Nephron (organoid): ENCODE measurements around the gene BTBD9.

ENCODE experiments used
- H3K27ac Mint-ChIP-seq, 3 experiments: 2 replicates each; pipeline ENCODE4 v1.8.0; 2020; ENCODE audit warnings: mixed read lengths in 3 of 3, mild to moderate bottlenecking in 2 of 3, moderate library complexity in 1 of 3
- H3K27me3 Mint-ChIP-seq: 2 replicates; pipeline ENCODE4 v1.8.0; 2021; ENCODE audit warnings: low read depth, mild to moderate bottlenecking, moderate library complexity, mixed read lengths
- H3K36me3 Mint-ChIP-seq: 2 replicates; pipeline ENCODE4 v1.8.0; 2020; ENCODE audit warnings: low read depth, mixed read lengths
- H3K4me1 Mint-ChIP-seq: 2 replicates; pipeline ENCODE4 v1.8.0; 2020; ENCODE audit warnings: mixed read lengths
- H3K4me3 Mint-ChIP-seq, 3 experiments: 2 replicates each; pipeline ENCODE4 v1.8.0; 2020; ENCODE audit warnings: mild to moderate bottlenecking in 3 of 3, mixed read lengths in 3 of 3, moderate library complexity in 2 of 3
- H3K9me3 Mint-ChIP-seq: 2 replicates; pipeline ENCODE4 v1.8.0; 2020; ENCODE audit warnings: mixed read lengths
- CTCF ChIP-seq, 3 experiments: fragments of 200-600 bp; sonication (generic); IDR thresholded peaks; one replicate each; pipeline ENCODE4 v1.5.0; 2021; ENCODE audit warnings: antibody characterized with exemption in 3 of 3; ENCODE audit not compliant: unreplicated experiment in 3 of 3

The BTBD9 gene

GRCh38 chr6:38543022-38543421 lies 96.7 kb downstream of the BTBD9 start:
- Mint-ChIP-seq H3K27ac (no peak overlapping the region), H3K27me3 (no peaks in the 10 kb centered on the region), H3K9me3 (no peaks in the 10 kb centered on the region), H3K36me3 (peaks cover 9% of the 10 kb centered on the region), H3K4me1 (no peaks in the 10 kb centered on the region), H3K4me3 (no peak overlapping the region)
- no peak for TF ChIP-seq CTCF (IDR thresholded peaks at IDR 0.05; ENCODE audit: unreplicated experiment in 3 of 3)

- peaks cover 4% of the 10 kb centered on the region for H3K36me3 Mint-ChIP-seq
- no peaks in the 10 kb centered on the region for H3K4me1 Mint-ChIP-seq
- H3K4me3 Mint-ChIP-seq: no peak overlapping the region
- no peaks in the 10 kb centered on the region for H3K27me3 Mint-ChIP-seq
- no peak overlapping the region for H3K27ac Mint-ChIP-seq
- no peak for TF ChIP-seq CTCF (IDR thresholded peaks at IDR 0.05; ENCODE audit: unreplicated experiment in 3 of 3)
- H3K9me3 Mint-ChIP-seq: no peaks in the 10 kb centered on the region
Measured at GRCh38 chr6:38542031-38542430, 97.7 kb downstream of the BTBD9 start.

DNA sequence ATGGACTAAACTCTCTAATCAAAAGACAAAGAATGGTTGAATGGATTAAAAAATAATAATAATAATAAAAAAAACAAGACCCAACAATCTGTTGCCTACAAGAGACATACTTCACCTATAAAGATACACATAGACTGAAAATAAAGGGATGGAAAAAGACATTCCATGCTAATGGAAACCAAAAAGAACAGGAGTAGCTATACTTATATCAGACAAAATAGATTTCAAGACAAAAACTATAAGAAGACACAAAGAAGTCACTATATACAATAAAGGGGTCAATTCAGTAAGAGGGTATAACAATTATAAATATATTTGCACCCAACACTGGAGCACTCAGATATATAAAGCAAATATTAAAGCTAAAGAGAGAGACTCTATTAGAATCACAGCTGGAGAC lies 106.7 kb downstream of the BTBD9 start:
- no peak overlapping the region for H3K27ac Mint-ChIP-seq

DNA sequence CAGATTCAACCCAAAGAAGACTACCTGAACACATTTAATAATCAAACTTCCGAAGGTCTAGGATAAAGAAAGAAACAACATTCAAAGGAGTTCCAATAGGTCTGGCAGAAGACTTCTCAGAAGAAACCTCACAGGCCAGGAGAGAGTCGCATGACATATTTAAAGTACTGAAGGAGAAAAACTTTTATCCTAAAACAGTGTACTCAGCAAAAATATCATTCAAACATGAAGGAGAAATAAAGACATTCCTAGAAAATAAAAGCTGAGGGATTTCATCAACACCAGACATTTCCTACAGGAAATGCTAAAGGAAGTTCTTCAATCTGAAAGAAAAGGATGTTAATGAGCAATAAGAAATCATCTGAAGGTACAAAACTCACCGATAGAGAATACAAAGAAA lies 108.6 kb downstream of the BTBD9 start:
- Mint-ChIP-seq H3K36me3 (peaks cover 34% of the 10 kb centered on the region), H3K4me1 (no peaks in the 10 kb centered on the region), H3K9me3 (peaks cover 35% of the 10 kb centered on the region), H3K27ac (no peak overlapping the region), H3K27me3 (peaks cover 3% of the 10 kb centered on the region), H3K4me3 (no peak overlapping the region)
- no peak for TF ChIP-seq CTCF (IDR thresholded peaks at IDR 0.05; ENCODE audit: unreplicated experiment in 3 of 3)

More for the DNA sequence above, 106.7 kb downstream of the BTBD9 start:
- Mint-ChIP-seq H3K4me1 (no peaks in the 10 kb centered on the region), H3K36me3 (peaks cover 18% of the 10 kb centered on the region), H3K27me3 (no peaks in the 10 kb centered on the region), H3K9me3 (peaks cover 24% of the 10 kb centered on the region), H3K4me3 (no peak overlapping the region)
- no peak for TF ChIP-seq CTCF (IDR thresholded peaks at IDR 0.05; ENCODE audit: unreplicated experiment in 3 of 3)

DNA sequence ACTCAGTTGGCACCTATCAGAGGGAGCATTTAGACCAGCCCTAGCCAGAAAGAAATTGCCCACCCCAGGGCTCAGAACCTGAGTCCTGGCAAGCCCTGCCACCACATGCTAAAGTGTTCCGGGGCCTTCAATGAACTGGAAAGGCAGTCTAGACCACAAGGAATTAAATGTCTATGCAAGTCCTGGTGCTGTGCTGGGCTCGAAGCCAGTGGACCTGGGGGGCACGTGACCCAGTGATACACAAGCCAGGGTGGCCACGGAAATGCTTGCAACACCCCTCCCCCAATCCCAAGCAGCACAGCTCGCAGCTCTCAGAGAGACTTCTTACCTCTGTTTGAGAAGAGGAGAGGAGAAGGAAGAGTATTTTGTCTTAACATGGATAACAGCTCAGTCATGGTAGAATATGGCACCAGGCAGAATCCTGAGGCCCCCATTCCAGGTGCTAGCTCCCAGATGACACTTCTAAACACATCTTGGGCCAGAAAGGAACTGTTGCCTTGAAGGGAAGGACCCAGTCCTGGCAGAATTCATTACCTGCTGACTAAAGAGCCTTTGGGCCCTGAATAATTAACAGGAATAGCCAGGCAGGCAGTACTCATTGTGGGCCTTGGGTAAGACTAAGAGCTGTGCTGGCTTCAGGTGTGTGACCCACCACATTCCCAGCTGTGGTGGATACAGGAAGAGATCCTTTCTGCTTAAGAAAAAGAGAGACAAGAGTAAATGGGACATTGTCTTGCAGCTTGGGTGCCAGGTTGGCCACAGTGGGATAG lies 111.3 kb downstream of the BTBD9 start:
- TF ChIP-seq CTCF (IDR thresholded peaks at IDR 0.05; ENCODE audit: unreplicated experiment in 3 of 3): no peak
- Mint-ChIP-seq H3K4me1 (no peaks in the 10 kb centered on the region), H3K9me3 (peaks cover 42% of the 10 kb centered on the region), H3K27ac (no peak overlapping the region), H3K36me3 (peaks cover 50% of the 10 kb centered on the region), H3K4me3 (no peak overlapping the region), H3K27me3 (peaks cover 3% of the 10 kb centered on the region)

DNA sequence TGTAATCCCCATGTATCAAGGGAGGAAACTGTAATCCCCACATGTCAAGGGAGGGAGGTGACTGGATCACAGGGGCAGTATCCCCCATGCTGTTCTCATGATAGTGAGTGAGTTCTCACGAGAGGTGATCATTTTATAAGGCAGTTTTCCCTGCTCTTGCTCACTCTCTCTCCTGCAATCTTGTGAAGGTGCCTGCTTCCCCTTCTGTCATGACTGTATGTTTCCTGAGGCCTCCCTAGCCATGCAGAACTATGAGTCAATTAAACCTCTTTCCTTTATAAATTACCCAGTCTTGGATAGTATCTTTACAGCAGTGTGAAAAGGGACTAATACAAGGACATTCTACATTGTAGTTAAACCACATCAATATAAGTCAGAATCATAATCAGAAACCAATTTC lies 112.4 kb downstream of the BTBD9 start:
- H3K36me3 Mint-ChIP-seq: peaks cover 50% of the 10 kb centered on the region
- no peak overlapping the region for H3K4me3 Mint-ChIP-seq

More for the DNA sequence above, 112.4 kb downstream of the BTBD9 start:
- Mint-ChIP-seq H3K27ac (no peak overlapping the region), H3K9me3 (peaks cover 42% of the 10 kb centered on the region), H3K4me1 (peaks cover 3% of the 10 kb centered on the region), H3K27me3 (peaks cover 3% of the 10 kb centered on the region)
- no peak for TF ChIP-seq CTCF (IDR thresholded peaks at IDR 0.05; ENCODE audit: unreplicated experiment in 3 of 3)
